PFSK-1 (cell line): ENCODE measurements around the gene UBE2E3.

Experiments used
- FOXP2 ChIP-seq: optimal IDR thresholded peaks from 2 replicates; pipeline ENCODE3; 2011; ENCODE audit warnings: borderline replicate concordance, control low read depth, inconsistent platforms; ENCODE audit not compliant: insufficient read depth; ENCODE audit errors: extremely low read length, extremely low read depth
- POLR2AphosphoS5 ChIP-seq: IDR thresholded peaks from 2 replicates; pipeline ENCODE4 v1.6.1; 2012; ENCODE audit warnings: low read depth, mild to moderate bottlenecking, control low read depth, low read length, moderate library complexity
- SIN3A ChIP-seq: IDR thresholded peaks from 2 replicates; pipeline ENCODE4 v1.6.1; 2012; ENCODE audit warnings: mild to moderate bottlenecking, low read length, moderate library complexity, borderline replicate concordance; ENCODE audit not compliant: insufficient read depth
- TAF1 ChIP-seq: IDR thresholded peaks from 2 replicates; pipeline ENCODE4 v1.6.1; 2012; ENCODE audit warnings: low read length, control low read depth, borderline replicate concordance; ENCODE audit not compliant: insufficient read depth
- TF ChIP-seq, protein P1 (sequence below), 2 experiments: IDR thresholded peaks; 2 replicates each; pipeline versions ENCODE4 v1.6.1 to v1.8.0; 2011 to 2012; ENCODE audit warnings: low read depth in 2 of 2, low read length in 2 of 2, control low read depth in 1 of 2, inconsistent platforms in 1 of 2, mild to moderate bottlenecking in 1 of 2, moderate library complexity in 1 of 2; ENCODE audit not compliant: insufficient read depth in 1 of 2

UBE2E3 gene

GRCh38 chr2:181036445-181036844 is 56.0 kb downstream of the UBE2E3 start:
- TF ChIP-seq POLR2AphosphoS5 (no peak), TAF1 (no peak), SIN3A (no peak), FOXP2 (no peak)
- TF ChIP-seq, protein P1, sequence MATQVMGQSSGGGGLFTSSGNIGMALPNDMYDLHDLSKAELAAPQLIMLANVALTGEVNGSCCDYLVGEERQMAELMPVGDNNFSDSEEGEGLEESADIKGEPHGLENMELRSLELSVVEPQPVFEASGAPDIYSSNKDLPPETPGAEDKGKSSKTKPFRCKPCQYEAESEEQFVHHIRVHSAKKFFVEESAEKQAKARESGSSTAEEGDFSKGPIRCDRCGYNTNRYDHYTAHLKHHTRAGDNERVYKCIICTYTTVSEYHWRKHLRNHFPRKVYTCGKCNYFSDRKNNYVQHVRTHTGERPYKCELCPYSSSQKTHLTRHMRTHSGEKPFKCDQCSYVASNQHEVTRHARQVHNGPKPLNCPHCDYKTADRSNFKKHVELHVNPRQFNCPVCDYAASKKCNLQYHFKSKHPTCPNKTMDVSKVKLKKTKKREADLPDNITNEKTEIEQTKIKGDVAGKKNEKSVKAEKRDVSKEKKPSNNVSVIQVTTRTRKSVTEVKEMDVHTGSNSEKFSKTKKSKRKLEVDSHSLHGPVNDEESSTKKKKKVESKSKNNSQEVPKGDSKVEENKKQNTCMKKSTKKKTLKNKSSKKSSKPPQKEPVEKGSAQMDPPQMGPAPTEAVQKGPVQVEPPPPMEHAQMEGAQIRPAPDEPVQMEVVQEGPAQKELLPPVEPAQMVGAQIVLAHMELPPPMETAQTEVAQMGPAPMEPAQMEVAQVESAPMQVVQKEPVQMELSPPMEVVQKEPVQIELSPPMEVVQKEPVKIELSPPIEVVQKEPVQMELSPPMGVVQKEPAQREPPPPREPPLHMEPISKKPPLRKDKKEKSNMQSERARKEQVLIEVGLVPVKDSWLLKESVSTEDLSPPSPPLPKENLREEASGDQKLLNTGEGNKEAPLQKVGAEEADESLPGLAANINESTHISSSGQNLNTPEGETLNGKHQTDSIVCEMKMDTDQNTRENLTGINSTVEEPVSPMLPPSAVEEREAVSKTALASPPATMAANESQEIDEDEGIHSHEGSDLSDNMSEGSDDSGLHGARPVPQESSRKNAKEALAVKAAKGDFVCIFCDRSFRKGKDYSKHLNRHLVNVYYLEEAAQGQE (IDR thresholded peaks at IDR 0.05; ENCODE audit: insufficient read depth in 1 of 2, low read depth in 2 of 2, low read length in 2 of 2): no peak

- no peak for TF ChIP-seq POLR2AphosphoS5
- TF ChIP-seq TAF1: no peak
- no peak for TF ChIP-seq FOXP2
- TF ChIP-seq, protein P1 (IDR thresholded peaks at IDR 0.05; ENCODE audit: insufficient read depth in 1 of 2, low read depth in 2 of 2, low read length in 2 of 2): no peak
- no peak for TF ChIP-seq SIN3A
Observed at GRCh38 chr2:181036848-181037603, 56.6 kb downstream of the UBE2E3 start.

- TF ChIP-seq POLR2AphosphoS5 (no peak), SIN3A (no peak), TAF1 (no peak)
Observed at GRCh38 chr2:181037922-181038321, 57.5 kb downstream of the UBE2E3 start.

DNA sequence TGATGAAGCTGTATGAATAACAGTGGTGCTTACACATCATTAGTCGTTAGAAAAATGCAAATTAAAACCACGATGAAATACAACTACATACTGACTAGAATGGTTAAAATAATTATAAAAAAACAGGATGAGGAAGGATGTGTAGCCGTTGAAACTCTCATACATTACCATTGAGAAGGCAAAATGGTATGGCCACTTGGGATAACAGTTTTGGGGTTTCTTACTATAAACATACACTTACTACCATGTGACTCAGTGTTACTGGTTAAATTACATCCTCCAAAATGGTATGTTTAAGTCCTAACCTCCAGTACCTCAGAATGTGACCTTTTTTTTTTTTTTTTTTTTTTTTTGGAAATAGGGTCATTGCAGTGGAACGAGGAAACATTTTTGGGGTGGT is 58.4 kb downstream of the UBE2E3 start:
- TF ChIP-seq POLR2AphosphoS5: no peak
- TF ChIP-seq, protein P1 (IDR thresholded peaks at IDR 0.05; ENCODE audit: insufficient read depth in 1 of 2, low read depth in 2 of 2, low read length in 2 of 2): no peak
- TF ChIP-seq SIN3A: no peak
- no peak for TF ChIP-seq TAF1
- no peak for TF ChIP-seq FOXP2

DNA sequence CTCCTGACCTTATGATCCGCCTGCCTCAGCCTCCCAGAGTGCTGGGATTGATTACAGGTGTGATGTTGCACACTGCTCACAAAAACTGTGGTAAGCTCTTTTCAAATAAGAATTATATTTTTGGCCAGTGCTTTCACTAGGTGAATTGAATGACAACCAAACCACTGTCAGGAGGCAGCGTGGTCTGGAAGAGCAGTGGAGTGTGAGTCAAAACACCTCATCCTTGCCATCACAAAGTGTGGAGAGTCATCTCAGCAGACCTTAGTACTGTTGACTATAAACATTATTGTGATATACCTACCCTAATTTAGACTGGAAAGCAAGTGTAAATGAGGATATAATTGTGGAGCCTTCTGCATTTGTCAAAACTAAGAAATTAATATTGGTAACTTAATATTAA is 61.3 kb downstream of the UBE2E3 start:
- TF ChIP-seq, protein P1 (IDR thresholded peaks at IDR 0.05; ENCODE audit: insufficient read depth in 1 of 2, low read depth in 2 of 2, low read length in 2 of 2): no peak
- TF ChIP-seq TAF1 (no peak), FOXP2 (no peak), SIN3A (no peak), POLR2AphosphoS5 (no peak)
